Activated B cell treated with CpG ODN at 0.5 μM for 24 hours (primary cell): ENCODE data around the gene FEM1B. TPM values are rescaled to one million over a fixed set of nuclear protein-coding genes. Genes with fewer than 3 reads are reported as not detected.
A peak's percentile ranks its signal among the peaks of the same experiment; 100 is the strongest.

Source experiments
- ATAC-seq: fragments of 200-7000 bp; cut with Tn5 transposase; one replicate; pipeline ENCODE4 v1.10.0; 2021; ENCODE audit warnings: low read depth, mild to moderate bottlenecking, moderate library complexity
- CTCF ChIA-PET: fragments of 350-600 bp; sonication (Branson Sonifier 250); formaldehyde crosslinking; loops from one replicate; lab custom pipeline; 2021; ENCODE audit warnings: antibody characterized with exemption; lab: Charles Lee
- POLR2A ChIA-PET: fragments of 350-600 bp; sonication (Branson Sonifier 250); formaldehyde crosslinking; loops from one replicate; lab custom pipeline; 2021; ENCODE audit warnings: antibody characterized with exemption; lab: Charles Lee
- DNase-seq: peaks from one replicate; pipeline ENCODE4 v3.0.0; 2022
- H3K27ac Mint-ChIP-seq: one replicate; pipeline ENCODE4 v1.8.0; 2020; ENCODE audit warnings: mixed read lengths
- H3K27me3 Mint-ChIP-seq: one replicate; pipeline ENCODE4 v1.8.0; 2021; ENCODE audit warnings: mixed read lengths
- H3K36me3 Mint-ChIP-seq: one replicate; pipeline ENCODE4 v1.8.0; 2021; ENCODE audit warnings: low read depth, mixed read lengths
- H3K4me1 Mint-ChIP-seq: one replicate; pipeline ENCODE4 v1.8.0; 2021; ENCODE audit warnings: mixed read lengths
- H3K4me3 Mint-ChIP-seq: one replicate; pipeline ENCODE4 v1.8.0; 2020; ENCODE audit warnings: mild to moderate bottlenecking, mixed read lengths
- H3K9me3 Mint-ChIP-seq: one replicate; pipeline ENCODE4 v1.8.0; 2020; ENCODE audit warnings: mixed read lengths
- CTCF ChIP-seq: fragments of 200-600 bp; IDR thresholded peaks from one replicate; pipeline ENCODE4 v1.8.0; 2022; ENCODE audit warnings: antibody characterized with exemption, mild to moderate bottlenecking
- intact Hi-C: fragments of 100-400 bp; cut with micrococcal nuclease; formaldehyde crosslinking; loops from one replicate; pipeline ENCODE4 v1.15.1; 2024
- total RNA-seq: library from RNA; stranded (reverse); gene quantifications from 2 replicates; pipeline ENCODE4 v1.2.3, GENCODE V29; 2022

Gene FEM1B
- total RNA-seq = 42.2 and 47.7 TPM in 2 replicates

GRCh38 chr15:68277603-68278344, at the start of gene FEM1B:
Gene FEM1B, plus strand, starts transcription at chr15:68277745. Its CDS starts 673 bp downstream, at chr15:68278418.
- Mint-ChIP-seq H3K27me3 (no peaks in the 10 kb centered on the region), H3K4me1 (peaks cover 55% of the 10 kb centered on the region), H3K9me3 (no peaks in the 10 kb centered on the region), H3K36me3 (peaks cover 13% of the 10 kb centered on the region), H3K4me3 (peak within 1 kb of the TSS; percentile 93), H3K27ac (peak within 1 kb of the TSS; percentile 96)
- POLR2A ChIA-PET = interaction anchor here (0.6 to 2.5 kb wide), 21 partner anchors 8 to 1773 kb away, joined by 3 to 35 read pairs (median 6); partner anchors contain the start of genes C15orf61, CLN6, PIAS1 and RNU6-1
- no peak for TF ChIP-seq CTCF
- DNase-seq = peak; percentile 88
- ATAC-seq = peak; percentile 81
- CTCF ChIA-PET = interaction anchor here (1.1 to 3.4 kb wide), 2 partner anchors 25 to 28 kb away, joined by 6 to 14 read pairs; no protein-coding TSS in a partner anchor
- intact Hi-C loops = loop anchor here (1.0 to 10.0 kb wide), 9 partner anchors 22 to 1175 kb away; partner anchors contain the start of genes ANP32A, CLN6, GLCE and PIAS1

- no peak for TF ChIP-seq CTCF
- H3K4me1 Mint-ChIP-seq = peaks cover 51% of the 10 kb centered on the region
- H3K36me3 Mint-ChIP-seq = peaks cover 3% of the 10 kb centered on the region
- H3K27me3 Mint-ChIP-seq = no peaks in the 10 kb centered on the region
- H3K27ac Mint-ChIP-seq = peak overlapping the region; percentile 42
- intact Hi-C loops = loop anchor here (2.0 kb wide), 1 partner anchor 708 kb away; the partner anchor contains the start of gene C15orf61
- no peak for DNase-seq
- POLR2A ChIA-PET = interaction anchor here (2.4 to 3.1 kb wide), 2 partner anchors 49 to 175 kb away, joined by 9 to 34 read pairs; partner anchors contain the start of genes FEM1B and PIAS1
- peak overlapping the region; percentile 85 for H3K4me3 Mint-ChIP-seq
- CTCF ChIA-PET = no interaction called here
- H3K9me3 Mint-ChIP-seq = no peaks in the 10 kb centered on the region
- ATAC-seq = no peak
These were observed 49.2 kb upstream of the FEM1B start for GRCh38 chr15:68228143-68228970.

- Mint-ChIP-seq H3K4me1 (peaks cover 51% of the 10 kb centered on the region), H3K4me3 (peak overlapping the region; percentile 85), H3K36me3 (peaks cover 3% of the 10 kb centered on the region), H3K27me3 (no peaks in the 10 kb centered on the region), H3K27ac (peak overlapping the region; percentile 42), H3K9me3 (no peaks in the 10 kb centered on the region)
- intact Hi-C loops = loop anchor here (1.0 to 2.0 kb wide), 4 partner anchors 20 to 708 kb away; partner anchors contain the start of genes C15orf61, FEM1B and RNU6-1
- no peak for TF ChIP-seq CTCF
- DNase-seq = no peak
- CTCF ChIA-PET = interaction anchor here (1.4 to 2.5 kb wide), 2 partner anchors 24 to 366 kb away, joined by 3 to 8 read pairs; no protein-coding TSS in a partner anchor
- ATAC-seq = no peak
- POLR2A ChIA-PET = interaction anchor here (0.7 to 3.1 kb wide), 4 partner anchors 48 to 1163 kb away, joined by 3 to 34 read pairs (median 6); partner anchors contain the start of genes FEM1B, PIAS1 and SMAD3
These were observed 48.6 kb upstream of the FEM1B start for GRCh38 chr15:68228971-68229385.

GRCh38 chr15:68229386-68230156, 48.0 kb upstream of the FEM1B start, which contains the start of gene CLN6:
Gene CLN6, minus strand, starts transcription at chr15:68229728. Its CDS starts 144 bp downstream, at chr15:68229584.
- H3K4me1 Mint-ChIP-seq = peaks cover 50% of the 10 kb centered on the region
- POLR2A ChIA-PET = interaction anchor here (0.6 to 3.1 kb wide), 7 partner anchors 19 to 1164 kb away, joined by 3 to 34 read pairs (median 3); partner anchors contain the start of genes FEM1B, PIAS1 and SMAD3
- no peak for TF ChIP-seq CTCF
- DNase-seq (peak; percentile 85), ATAC-seq (peak; percentile 88)
- H3K27me3 Mint-ChIP-seq = no peaks in the 10 kb centered on the region
- no peaks in the 10 kb centered on the region for H3K9me3 Mint-ChIP-seq
- CTCF ChIA-PET = interaction anchor here (1.0 to 2.5 kb wide), 4 partner anchors 13 to 367 kb away, joined by 3 to 8 read pairs (median 3); no protein-coding TSS in a partner anchor
- H3K4me3 Mint-ChIP-seq = peak within 1 kb of the TSS; percentile 92
- intact Hi-C loops = loop anchor here (1.0 to 2.0 kb wide), 6 partner anchors 20 to 709 kb away; partner anchors contain the start of genes C15orf61, FEM1B, PIAS1 and RNU6-1
- peaks cover 3% of the 10 kb centered on the region for H3K36me3 Mint-ChIP-seq
- H3K27ac Mint-ChIP-seq = peak within 1 kb of the TSS; percentile 89
